Kidney (tissue), 14 donors: ENCODE data around the gene SCMH1. TPM values are rescaled to one million over a fixed set of nuclear protein-coding genes. Genes with fewer than 3 reads are reported as not detected.
"Not testable (repeated sequence)": the region's sequence is repeated elsewhere in the genome, so short reads cannot be mapped to it uniquely, and the experiment has no call there.

Experiments used
- DNase-seq, 5 donors: peaks; one replicate each; pipeline ENCODE4 v3.0.0-alpha.2; 2013 to 2020
- FAIRE-seq: peaks from 2 replicates; lab custom pipeline; 2012; peaks lifted over from hg19 to GRCh38; lab: Jason Lieb, UNC
- H3K27ac ChIP-seq, 2 donors: one replicate each; pipeline ENCODE4 v1.7.0; 2013; ENCODE audit warnings: low read depth in 2 of 2, low read length in 2 of 2, inconsistent platforms in 1 of 2
- H3K27me3 ChIP-seq: one replicate; pipeline ENCODE4 v1.7.1; 2013; ENCODE audit warnings: low read length, inconsistent platforms; ENCODE audit not compliant: control insufficient read depth, insufficient read depth
- H3K36me3 ChIP-seq, 3 donors: one replicate each; pipeline versions ENCODE4 v1.7.0 to v1.7.1; 2013; ENCODE audit warnings: low read length in 3 of 3, control low read depth in 1 of 3, inconsistent platforms in 1 of 3; ENCODE audit not compliant: insufficient read depth in 3 of 3, control insufficient read depth in 2 of 3
- H3K4me1 ChIP-seq, 3 donors: one replicate each; pipeline versions ENCODE4 v1.7.0 to v1.7.1; 2013; ENCODE audit warnings: low read length in 3 of 3, inconsistent platforms in 1 of 3, low read depth in 1 of 3; ENCODE audit not compliant: control insufficient read depth in 2 of 3, insufficient read depth in 2 of 3
- H3K4me3 ChIP-seq, 3 donors: one replicate each; pipeline versions ENCODE4 v1.7.0 to v1.8.1; 2013; ENCODE audit warnings: low read length in 3 of 3, control low read depth in 1 of 3, inconsistent platforms in 1 of 3
- H3K9ac ChIP-seq, 3 donors: one replicate each; pipeline versions ENCODE4 v1.7.0 to v1.7.1; 2013; ENCODE audit warnings: low read length in 3 of 3, control low read depth in 1 of 3, inconsistent platforms in 1 of 3
- H3K9me3 ChIP-seq, 3 donors: one replicate each; pipeline versions ENCODE4 v1.7.0 to v1.7.1; 2013; ENCODE audit warnings: low read length in 3 of 3, control low read depth in 1 of 3, inconsistent platforms in 1 of 3; ENCODE audit not compliant: control insufficient read depth in 2 of 3, insufficient read depth in 1 of 3
- intact Hi-C: fragments of 100-400 bp; cut with DNase I; formaldehyde crosslinking; loops from one replicate; pipeline ENCODE4 v1.11.1; 2022
- polyA plus RNA-seq: library from polyadenylated mRNA; stranded (reverse); fragments of 350-450 nt; fragmentation: Illumina TruSeq; extraction: RNeasy Lipid Tissue Mini Kit (QIAGEN cat#74804); gene quantifications from one replicate; pipeline ENCODE4 v1.2.3, GENCODE V29; 2014; ENCODE audit warnings: low read depth, low replicate concordance; ENCODE audit not compliant: insufficient read depth
- total RNA-seq: library from RNA; stranded (reverse); fragmentation: NEBNext Ultra II Directional; extraction: Animal tissue kit (Norgen Biotek cat#: 25700); gene quantifications from one replicate; pipeline ENCODE4 v1.2.1, GENCODE V29; 2021
- TF ChIP-seq, protein P1 (sequence below): IDR thresholded peaks from 3 replicates; pipeline ENCODE4 v1.5.1; 2012; ENCODE audit warnings: mild to moderate bottlenecking, moderate library complexity, borderline replicate concordance; ENCODE audit not compliant: insufficient read depth; ENCODE audit errors: extremely low read depth
- donor health status: control.
- donor health status: control.
- donor health status: control.
- donor health status: control.
- donor health status: control.
- donor health status: DM: yes; HTN: yes; CAD: no.
- donor health status: Normal renal cell carcinoma (clear cell type).

Gene SCMH1
- total and polyA plus RNA-seq, 2 donors from 2014 or later, result 26.4 to 58.3 TPM

GRCh38 chr1:41218152-41218551 is 24.0 kb downstream of the SCMH1 start:
- no peaks in the 10 kb centered on the region for H3K4me1 ChIP-seq
- FAIRE-seq, result no peak
- H3K9ac ChIP-seq, result no peak overlapping the region
- intact Hi-C loops, result no loop called here
- DNase-seq, result no peak
- H3K27ac ChIP-seq, result no peak overlapping the region
- H3K9me3 ChIP-seq, result peaks cover 0 to 3% (median 0%) of the 10 kb centered on the region in 3 donors
- TF ChIP-seq, protein P1, sequence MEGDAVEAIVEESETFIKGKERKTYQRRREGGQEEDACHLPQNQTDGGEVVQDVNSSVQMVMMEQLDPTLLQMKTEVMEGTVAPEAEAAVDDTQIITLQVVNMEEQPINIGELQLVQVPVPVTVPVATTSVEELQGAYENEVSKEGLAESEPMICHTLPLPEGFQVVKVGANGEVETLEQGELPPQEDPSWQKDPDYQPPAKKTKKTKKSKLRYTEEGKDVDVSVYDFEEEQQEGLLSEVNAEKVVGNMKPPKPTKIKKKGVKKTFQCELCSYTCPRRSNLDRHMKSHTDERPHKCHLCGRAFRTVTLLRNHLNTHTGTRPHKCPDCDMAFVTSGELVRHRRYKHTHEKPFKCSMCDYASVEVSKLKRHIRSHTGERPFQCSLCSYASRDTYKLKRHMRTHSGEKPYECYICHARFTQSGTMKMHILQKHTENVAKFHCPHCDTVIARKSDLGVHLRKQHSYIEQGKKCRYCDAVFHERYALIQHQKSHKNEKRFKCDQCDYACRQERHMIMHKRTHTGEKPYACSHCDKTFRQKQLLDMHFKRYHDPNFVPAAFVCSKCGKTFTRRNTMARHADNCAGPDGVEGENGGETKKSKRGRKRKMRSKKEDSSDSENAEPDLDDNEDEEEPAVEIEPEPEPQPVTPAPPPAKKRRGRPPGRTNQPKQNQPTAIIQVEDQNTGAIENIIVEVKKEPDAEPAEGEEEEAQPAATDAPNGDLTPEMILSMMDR, result no peak
- no peaks in the 10 kb centered on the region for H3K36me3 ChIP-seq
- no peak overlapping the region for H3K4me3 ChIP-seq
- H3K27me3 ChIP-seq, result no peaks in the 10 kb centered on the region

- Histone ChIP-seq H3K4me1 (no peaks in the 10 kb centered on the region), H3K36me3 (no peaks in the 10 kb centered on the region), H3K4me3 (no peak overlapping the region), H3K27me3 (no peaks in the 10 kb centered on the region), H3K9me3 (peaks cover 0 to 3% (median 0%) of the 10 kb centered on the region in 3 donors), H3K27ac (no peak overlapping the region), H3K9ac (no peak overlapping the region)
- no peak for DNase-seq
- intact Hi-C loops, result no loop called here
- FAIRE-seq, result no peak
- TF ChIP-seq, protein P1, result no peak
Observed at GRCh38 chr1:41217441-41217840, 24.7 kb downstream of the SCMH1 start.

GRCh38 chr1:41215623-41216022 is 26.5 kb downstream of the SCMH1 start:
- Histone ChIP-seq H3K9ac (no peak overlapping the region), H3K9me3 (peaks cover 0 to 3% (median 0%) of the 10 kb centered on the region in 3 donors), H3K27ac (no peak overlapping the region), H3K27me3 (no peaks in the 10 kb centered on the region), H3K4me3 (no peak overlapping the region), H3K36me3 (no peaks in the 10 kb centered on the region), H3K4me1 (no peaks in the 10 kb centered on the region)
- TF ChIP-seq, protein P1, result no peak
- DNase-seq (no peak), FAIRE-seq (no peak)
- intact Hi-C loops, result no loop called here

DNA sequence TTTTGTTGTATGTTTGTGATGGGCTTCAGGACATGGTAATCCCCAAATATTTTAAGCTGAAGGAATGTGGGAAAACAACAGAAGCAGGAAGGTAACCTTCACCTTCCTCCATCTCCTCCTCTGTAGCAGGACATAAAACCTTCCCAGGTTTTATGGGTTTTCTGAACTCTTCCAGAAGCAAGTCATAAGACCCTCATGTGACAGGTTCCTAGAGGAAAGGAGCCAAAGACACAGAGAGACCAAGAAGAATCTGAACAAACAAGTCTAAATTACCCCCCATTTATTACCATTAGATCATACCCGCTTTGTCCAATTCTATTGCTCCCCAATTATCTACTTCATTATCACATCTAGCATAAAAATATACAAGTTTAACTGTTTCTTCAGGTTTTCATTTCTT is 28.8 kb downstream of the SCMH1 start:
- Histone ChIP-seq H3K4me1 (no peaks in the 10 kb centered on the region), H3K9ac (no peak overlapping the region), H3K27ac (no peak overlapping the region), H3K36me3 (no peaks in the 10 kb centered on the region), H3K9me3 (no peaks in the 10 kb centered on the region), H3K27me3 (no peaks in the 10 kb centered on the region), H3K4me3 (no peak overlapping the region)
- TF ChIP-seq, protein P1, result no peak
- DNase-seq (peak in 2 of 5 donors; percentile 12 to 16), FAIRE-seq (no peak)
- intact Hi-C loops, result no loop called here

- H3K9me3 ChIP-seq, FAIRE-seq, H3K4me1 ChIP-seq, H3K9ac ChIP-seq, H3K27ac ChIP-seq, intact Hi-C loops, H3K4me3 ChIP-seq, H3K27me3 ChIP-seq, DNase-seq, H3K36me3 ChIP-seq: not testable (repeated sequence)
Observed at GRCh38 chr1:41211608-41212007, 30.5 kb downstream of the SCMH1 start.
